ENCODE results near the gene IGLL1.
"Not testable (repeated sequence)": the region's sequence is repeated elsewhere in the genome, so short reads cannot be mapped to it uniquely, and the experiment has no call there.

The IGLL1 gene

DNA sequence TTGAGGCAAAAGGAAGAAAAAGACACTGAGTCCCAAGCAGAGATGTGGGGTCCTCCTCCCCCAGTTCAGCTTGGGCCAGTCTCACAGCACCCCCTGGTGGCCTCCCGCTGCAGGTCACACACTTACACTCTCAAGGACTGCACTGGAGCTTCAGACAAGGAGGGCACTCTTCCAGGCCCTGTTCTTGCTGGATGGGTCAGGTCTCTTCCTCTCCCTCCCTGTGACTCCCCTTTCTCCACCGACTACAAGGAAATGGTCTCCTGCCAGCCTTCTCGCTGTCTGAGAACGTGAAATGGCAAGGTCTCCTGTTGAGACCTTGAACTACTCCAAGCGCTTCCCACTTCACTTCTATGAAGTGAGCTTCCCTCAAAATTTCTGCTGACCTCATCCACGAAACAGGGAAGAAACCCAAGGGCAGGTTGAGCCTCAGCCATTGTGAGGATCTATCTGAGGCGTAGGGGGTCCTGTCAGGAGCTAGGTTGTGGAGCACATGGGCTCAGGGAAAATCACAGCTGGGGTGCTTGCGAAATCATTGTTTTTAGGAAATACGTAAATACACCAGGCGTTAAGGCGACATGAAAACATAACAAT, 11.2 kb upstream of the IGLL1 start:
- DNase-seq: no peak

DNA sequence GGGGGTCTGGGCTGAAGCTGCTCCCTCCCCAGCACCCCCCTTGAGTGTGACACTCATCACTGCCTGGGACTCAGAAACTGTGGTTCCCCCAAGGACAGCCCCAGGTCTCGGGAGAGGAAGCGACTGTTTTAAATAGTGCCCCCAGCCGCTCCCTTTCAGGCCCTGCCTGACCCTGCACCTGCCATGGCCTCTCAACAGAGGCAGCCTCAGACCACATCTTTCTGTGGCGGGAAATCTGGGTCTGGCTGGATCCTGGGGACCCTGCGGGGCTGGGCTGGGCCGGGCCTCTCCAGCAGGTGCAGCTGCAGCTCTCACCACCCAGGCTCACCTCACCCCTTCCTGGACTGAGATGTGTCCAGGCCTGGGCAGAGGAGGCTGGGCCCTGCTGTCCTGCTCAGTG, 3.7 kb upstream of the IGLL1 start:
- no peak for DNase-seq

DNA sequence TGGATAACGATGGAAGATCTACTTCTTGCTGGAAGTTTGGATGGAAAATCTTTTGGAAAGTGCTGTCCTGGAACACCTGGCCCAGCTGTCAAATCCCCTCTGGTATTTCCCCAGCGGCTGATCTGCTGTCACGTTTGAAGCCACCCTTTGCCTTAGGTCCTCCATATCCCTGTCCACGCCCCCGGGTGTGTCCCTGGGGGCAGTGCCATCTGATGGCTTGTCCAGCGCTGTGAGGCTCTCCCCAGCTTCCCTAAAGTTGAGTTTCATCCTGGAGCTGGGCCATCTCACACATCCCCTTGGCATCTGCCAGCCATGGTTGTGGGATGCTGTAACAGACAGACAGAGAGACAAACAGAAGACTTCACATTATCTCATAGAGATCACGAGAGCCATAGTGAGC, 3.1 kb upstream of the IGLL1 start:
- no peak for DNase-seq

DNA sequence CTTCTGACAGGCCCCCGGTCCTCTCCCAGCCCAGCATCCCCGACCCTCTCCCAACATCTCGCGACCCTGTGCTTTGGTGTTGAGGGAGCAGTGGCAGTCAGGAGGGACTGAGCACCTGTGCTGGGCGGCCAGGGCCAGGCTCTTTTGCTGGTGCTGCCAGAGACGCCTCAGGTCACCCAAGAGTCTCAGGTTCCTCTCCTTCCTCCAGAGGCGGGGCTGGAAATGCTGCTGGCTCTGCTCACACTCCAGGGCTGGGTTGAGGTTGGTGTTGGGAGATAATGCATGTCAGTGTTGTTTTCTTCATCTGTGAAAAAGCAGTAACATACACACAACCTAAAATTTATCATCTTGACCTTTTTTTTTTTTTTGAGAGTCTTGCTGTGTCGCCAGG, 1.2 kb upstream of the IGLL1 start:
- no peak for DNase-seq

DNA sequence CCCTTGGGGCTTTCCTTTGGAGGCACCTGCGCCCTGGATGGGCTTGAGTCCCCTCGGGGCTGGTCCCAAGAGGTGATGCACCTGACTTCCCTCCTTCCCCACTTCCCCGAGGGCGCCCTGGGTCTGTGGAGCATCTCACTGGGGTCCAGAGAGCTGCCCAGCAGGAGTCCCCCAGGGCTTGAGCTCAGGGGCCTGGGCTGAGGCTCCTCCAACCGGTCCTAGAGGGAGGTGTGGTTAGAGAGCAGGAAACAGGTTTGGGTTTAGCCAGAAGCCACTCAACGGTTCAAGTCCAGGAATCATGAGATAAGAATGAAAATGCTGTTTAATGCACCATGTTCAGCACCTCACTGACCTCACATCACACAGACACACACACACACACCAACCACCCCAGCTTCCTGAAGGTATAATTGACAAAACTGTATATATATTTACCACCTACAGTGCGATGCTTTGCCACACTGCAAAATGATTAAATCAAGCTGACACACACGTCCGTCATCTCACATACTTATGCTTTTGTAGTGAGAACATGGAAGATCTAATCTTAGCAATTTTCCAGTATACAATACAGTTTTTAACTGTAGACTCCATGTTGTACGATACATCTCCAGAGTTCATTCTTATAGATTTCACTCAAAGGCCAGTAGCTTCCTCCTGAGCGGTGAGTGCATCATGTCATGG, 628 bp upstream of the IGLL1 start:
- DNase-seq: no peak

DNA sequence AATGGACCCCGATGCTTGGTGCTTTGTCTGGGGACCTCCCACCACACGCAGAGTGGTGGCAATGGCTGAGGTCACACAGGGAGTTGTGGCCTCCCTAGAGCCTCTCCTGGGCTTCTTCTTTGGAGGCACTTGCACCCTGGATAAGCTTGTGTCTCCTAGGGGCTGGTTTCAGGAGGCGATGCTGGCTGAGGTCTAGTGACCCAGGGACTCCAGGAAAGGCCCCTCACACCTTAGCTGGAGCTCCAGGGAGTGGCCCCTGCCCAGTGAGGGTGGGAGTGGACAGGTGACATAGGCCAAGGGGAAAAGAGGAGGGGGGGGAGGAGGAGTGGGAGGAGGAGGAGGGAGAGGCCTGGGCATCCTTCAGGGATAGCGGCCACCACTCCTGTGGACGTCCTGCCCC, 810 bp downstream of the IGLL1 start:
- DNase-seq: no peak

DNA sequence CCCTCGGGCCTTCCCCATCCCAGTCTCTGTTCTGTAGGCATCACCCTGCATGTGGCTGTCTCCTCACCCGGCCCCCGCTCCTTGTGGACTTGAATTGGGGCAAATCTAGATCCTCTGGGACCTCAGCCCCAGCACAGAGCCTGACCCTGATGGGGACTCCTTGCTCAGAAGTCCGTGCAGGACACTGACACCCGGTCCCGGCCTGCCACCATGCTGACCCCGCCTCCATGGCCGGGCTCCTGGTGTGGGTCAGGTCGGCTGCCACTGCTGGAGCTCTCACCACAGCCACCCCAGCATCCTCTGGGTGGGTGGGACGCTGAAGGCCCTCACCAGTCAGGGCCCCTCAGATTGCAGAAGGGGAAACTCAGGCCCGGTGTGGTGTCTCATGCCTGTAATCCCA, 1.8 kb downstream of the IGLL1 start:
- no peak for DNase-seq

DNA sequence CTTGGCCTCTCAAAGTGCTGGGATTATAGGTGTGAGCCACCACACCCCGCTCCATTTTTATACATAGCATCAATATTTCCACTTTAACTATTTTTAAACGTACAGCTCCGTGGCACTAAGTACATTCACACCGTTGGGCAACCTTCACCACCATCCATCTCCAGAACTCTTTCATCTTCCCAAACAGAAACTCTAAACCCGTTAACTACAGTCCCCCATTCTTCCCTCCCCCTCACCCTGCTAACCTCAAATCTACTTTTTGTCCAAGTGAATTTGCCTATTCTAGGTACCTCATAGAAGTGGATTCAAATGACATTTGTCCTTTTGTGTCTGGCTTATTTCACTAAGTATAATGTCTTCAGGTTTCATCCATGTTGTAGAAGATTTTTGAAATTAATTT, 3.4 kb downstream of the IGLL1 start:
- DNase-seq: no peak

DNA sequence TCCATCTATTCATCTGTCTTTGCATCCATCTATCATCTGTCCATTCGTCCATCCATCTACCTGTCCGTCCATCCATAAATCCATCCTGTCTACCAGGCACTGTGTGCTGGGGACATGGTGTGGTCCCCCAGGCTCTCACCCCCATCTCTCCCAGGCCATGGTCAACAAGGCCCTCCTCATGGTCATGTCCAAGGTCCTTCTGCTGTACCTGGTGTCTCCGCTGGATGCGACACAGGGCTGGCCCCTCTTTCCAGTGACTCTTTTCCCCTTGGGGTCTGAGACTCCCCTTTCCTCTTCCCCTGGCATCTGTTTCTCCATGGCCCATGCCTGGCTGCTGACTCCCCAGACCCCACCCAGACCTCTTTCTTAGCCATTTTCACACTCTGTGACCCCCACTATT, 4.5 kb downstream of the IGLL1 start:
- DNase-seq: no peak

DNA sequence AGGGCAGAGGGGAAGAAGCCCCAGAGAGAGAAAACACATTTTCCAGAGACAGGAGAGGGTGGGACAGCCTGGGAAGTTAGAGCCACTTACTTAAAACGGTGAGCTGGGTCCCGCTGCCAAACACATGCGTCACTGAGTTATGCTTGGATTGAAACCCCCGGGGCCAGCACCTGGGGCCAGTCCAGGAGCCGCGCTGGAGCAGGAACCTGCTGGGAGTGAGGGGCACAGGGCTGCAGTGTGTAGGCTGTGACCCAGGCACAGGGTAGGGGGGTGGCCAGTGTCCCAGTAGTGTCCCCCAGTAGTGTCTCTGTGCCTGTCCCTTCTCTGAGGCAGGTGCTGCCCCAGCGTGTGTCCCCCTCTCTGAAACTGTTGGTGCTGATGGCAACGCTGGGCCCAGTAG, 5.2 kb downstream of the IGLL1 start:
- DNase-seq: no peak

DNA sequence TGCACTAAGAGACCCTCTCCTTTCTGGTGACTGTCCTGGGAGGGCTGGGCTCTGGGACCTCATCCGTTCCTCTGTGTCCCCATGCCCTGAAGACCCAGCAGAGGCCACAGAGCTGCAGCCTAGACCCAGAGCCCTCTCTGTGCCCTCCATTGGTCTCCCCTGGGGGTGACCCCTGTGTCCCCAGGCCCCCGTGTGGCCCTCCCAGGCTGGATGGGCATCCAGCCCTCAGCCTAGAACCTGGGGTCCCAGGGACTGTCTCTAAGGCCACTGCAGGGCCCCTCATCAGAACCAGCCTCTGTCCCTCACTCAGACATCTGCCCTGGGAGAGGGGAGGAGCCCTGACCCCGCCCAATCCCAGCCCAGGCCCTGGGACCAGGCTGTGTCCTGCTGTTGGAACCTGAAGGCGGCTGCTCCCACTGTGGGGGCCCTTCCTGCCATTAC, 5.7 kb downstream of the IGLL1 start:
- no peak for DNase-seq

DNA sequence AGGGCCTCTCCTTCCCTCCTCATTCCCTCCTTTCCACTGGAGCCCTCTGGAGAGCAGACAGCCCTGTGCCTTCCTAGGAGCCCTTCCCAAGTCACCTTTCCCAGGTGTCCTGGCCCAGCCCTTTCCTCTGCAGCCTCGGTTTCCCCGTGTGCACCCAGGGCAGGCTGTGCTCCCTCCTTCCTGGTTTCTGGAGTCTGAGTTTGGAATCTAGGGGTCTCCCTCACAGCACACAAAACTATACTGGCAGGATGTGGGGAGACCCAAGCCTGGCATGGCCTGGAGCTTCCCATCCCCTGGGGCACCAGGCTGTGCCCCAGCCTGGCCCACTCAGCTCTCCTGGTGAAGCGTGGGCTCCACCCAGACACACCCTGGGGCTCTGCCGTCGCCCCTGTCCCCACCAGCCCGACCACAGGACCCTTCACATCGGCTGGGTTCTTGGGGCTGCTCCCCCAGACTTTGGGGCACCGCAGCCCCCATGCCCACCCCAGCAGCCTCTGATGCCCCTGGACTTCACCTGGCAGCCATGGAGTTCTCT, 6.3 kb downstream of the IGLL1 start:
- not testable (repeated sequence) for DNase-seq

DNA sequence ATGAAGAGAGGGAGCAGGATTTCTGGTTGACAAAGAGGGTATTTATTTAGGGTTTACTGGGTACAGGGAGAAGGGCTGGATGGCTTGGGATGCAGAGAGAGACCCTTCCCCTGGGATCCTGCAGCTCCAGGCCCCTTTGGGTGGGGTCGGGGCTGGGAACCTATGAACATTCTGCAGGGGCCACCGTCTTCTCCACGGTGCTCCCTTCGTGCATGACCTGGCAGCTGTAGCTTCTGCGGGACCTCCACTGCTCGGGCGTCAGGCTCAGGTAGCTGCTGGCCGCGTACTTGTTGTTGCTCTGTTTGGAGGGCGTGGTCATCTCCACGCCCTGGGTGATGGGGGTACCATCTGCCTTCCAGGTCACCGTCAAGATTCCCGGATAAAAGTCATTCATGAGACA, 7.0 kb downstream of the IGLL1 start:
- not testable (repeated sequence) for DNase-seq

DNA sequence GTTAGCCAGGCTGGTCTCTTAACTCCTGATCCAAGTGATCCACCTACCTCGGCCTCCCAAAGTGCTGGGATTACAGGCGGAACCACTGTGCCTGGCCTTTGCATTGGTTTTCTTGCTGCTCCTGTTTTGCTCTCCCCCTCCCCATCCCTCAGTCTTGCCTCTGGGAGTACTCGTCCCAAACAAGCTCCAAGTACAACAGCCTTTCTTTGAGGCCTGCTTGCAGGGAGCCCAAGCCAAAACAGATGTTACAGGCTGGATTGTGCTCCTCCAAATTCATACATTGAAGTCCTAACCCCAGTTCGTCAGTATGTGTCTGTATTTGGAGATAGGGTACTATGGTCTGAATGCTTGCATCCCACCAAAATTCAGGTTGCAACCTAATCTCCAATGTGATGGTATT, 8.6 kb downstream of the IGLL1 start:
- no peak for DNase-seq

DNA sequence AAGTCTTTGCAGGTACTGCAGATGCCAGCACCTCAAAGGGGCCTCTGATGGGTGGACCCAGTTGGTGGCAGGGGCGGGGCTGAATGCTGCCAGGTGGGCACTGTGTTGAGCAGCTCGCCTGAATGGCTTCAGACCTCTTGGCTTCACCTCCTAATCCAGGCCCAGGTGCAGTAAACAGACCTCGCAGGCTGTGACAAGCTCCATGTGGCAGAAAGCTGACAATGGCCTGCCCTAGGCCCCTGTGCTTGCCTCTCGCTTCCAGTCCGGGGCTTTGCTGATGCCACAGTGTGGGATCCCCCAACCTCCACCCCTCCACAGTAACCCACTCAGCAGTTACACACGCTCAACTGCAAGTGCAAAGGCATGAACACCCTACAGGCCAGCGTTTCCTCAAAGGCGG, 9.4 kb downstream of the IGLL1 start:
- DNase-seq: no peak

DNA sequence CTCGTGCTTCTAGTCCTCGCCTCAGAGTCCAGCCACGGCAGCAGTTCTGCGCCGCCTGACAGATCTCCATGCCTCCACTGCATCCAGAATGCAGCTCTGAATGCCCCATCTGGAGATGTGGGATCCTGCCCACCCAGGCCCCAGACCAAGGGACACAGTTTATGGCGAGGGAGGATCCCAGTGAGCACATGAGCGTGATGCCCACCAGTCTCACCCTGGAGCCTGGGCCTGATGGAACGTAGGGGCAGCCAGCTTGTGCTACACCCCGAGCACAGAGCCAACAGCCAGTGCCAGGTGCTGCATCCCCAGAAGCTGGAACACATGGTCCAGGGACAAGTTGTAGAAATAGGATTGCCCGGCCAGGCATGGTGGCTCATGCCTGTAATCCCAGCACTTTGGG, 10.4 kb downstream of the IGLL1 start:
- no peak for DNase-seq

DNA sequence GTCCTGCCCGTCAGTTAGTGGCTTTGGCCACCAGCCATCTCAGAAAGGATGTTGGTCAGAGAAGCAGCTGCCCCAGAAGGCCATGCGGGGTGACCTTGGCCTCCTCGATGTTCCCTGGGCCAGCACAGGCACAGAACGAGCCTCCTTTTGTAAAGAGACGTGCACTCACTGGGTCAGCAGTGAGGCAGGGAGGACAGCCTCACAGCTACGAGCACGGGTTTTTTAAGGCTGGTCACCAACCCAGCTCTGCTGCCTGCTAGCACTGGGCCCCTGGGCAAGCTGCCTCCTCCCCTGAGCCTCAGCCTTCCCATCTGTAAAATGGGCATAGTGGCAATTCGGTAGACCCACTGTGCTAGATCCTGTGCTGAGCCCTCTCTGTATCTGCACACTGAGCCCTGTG, 10.8 kb downstream of the IGLL1 start:
- no peak for DNase-seq

DNA sequence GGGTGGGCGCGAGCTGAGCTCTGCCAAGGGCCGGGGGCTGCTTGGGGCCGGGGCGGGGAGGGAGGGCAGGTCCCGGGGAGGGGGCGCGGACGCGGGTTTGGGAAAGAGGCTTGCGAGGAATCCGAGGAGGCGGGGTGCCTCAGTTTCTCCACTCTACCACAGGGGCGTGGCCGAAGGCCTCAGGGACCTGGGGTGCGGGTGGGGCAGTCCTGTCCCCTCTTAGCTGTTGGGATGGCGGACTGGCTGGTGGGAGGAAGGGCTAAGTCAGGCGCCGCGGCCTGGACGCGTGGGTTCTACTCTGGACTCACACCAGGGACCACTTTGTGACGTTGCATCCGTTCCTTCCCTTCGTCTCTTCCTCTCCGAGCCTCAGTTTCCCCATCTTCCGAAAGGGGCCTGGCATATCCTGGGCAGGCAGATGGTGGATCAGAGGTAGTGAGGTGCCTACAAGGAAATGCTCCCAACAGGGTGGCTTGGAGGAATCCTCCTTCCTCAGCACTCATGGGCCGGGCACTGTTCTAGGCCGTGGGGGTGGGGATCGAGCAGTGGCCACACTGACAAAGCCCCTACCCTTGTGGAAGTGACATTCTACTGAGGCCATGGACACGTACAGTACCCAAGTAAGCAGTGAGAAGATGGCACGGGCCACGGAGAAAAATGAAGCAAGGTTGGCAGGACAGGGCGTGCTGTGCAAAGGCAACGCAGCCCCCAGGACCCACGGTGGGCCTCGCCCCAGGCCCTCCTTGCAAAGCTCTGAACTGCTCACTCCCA, 13.2 kb downstream of the IGLL1 start:
- DNase-seq: no peak

DNA sequence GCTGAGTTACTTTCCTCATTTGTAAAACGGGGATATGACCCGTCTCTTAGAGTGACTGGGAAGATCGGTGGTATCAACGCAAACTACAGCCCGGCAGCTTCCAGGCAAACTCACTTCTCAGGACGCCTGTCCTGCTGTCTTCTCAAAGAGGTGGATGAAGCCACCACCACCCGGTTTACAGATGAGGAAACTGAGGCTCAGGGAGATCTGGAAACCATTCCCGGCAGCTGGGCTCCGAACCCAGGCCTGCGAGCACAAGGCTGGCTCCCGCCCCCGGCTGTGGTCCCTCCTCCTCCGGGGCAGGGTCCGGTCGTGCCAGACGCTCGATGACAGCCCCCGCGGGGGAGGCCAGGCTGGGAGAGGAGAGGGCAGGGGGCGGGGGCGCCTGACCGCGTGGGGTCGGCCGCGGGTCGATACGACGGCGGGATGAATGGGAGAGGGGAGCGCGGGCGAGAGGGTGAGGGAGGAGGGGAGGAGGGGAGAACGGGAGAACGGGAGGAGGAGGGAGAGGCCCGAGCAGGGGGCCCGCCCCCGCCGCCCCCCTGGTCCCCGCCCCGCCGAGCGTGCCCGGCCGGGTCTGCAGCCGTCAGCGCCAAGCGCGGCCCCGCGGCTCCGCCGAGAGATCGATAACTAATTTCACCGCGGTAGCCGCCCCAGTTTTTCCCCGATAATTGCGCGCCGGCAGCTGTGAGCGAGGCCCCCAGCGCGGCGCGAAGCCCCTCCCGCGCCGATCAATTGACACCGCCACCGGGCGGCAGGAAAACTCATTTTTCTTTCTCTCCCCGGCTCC, 14.0 kb downstream of the IGLL1 start:
- no peak for DNase-seq

DNA sequence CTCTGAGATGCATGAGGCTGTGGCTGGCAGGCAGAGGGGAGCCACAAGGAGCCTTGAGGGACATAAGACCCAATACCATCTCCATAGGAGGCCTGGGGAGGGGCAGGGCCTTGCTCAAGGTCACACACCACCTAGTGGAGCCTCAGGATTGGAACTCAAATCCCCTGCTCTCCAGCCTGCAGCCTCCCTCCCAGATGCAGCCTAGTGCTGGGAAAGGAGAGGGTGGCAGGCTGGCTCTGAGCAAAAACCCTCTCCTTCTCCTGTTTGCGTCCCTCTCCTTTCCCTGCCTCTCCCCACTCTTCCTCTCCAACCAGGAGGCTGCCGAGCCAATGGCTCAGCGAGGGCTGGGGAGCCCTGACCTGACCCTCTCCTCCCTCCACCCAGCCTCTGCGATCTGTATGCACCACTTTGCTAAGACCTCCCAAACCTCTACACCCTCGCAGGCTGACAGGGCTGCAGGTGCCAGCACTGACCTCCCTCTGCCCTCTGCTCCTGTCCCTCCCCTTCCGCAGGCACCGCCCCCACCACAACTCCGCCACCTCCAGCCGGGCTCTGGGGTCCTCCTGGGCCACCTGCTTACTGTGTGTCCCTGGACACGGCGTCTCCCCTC, 14.7 kb downstream of the IGLL1 start:
- no peak for DNase-seq

DNA sequence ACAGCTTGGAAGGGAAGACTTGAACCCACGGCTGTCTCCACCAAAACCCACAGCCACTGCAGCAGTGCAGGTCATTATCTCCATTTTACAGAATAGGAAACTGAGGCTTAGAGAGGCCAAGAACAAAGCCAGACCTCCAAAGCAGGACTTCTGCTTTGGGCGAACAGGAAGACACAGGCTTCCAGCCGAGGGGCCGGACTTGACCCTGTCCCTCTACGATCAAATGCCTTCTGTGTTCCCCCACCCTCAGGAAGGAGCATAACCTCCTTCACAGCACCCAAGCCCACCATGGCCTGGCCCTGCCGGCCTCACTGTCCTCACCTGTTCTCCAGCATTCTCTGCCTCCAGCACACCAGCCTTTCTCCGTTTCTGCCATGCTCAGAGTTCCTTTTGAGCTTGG, 15.8 kb downstream of the IGLL1 start:
- DNase-seq: no peak

DNA sequence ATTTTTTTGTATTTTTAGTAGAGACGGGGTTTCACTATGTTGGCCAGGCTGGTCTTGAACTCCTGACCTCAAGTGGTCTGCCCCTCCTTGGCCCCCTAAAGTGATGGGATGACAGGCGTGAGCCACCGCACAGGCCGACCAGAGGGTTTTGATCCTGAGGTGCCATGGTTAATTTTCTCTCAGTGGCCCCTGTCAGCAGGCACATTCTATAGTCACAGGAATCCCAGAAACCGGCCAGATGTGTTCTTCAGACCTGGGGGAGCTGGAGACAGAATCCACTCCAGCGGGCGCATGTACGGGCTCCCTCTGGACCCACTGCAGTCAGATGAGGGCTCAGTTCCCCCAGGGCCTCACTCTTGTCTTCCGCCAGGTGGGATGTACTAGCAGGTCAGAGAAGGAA, 17.0 kb downstream of the IGLL1 start:
- no peak for DNase-seq

DNA sequence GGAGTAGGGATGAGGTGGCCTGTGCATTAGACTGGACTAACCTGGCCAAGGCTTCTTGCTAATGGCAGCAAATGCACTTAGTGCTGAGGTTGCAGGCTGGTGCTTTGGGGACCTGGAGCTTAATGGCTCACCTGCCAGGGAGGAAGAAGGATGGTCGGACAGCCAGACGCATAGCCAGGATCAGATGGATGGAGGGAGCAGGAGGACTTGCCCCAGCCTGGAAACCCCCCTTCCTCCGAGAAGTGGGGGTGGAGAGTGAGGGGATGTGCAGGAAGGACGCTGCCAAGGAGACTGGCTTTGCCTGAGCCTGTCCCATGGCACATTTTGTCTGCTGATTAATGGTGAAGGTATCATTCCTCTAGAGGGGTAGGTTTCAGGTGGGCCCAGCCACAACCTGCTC, 17.9 kb downstream of the IGLL1 start:
- no peak for DNase-seq
